ENCODE measurements around the gene STXBP1.
"Not testable (repeated sequence)": the region's sequence is repeated elsewhere in the genome, so short reads cannot be mapped to it uniquely, and the experiment has no call there.

GRCh38 chr9:127621339-127621970 is 9.4 kb downstream of the STXBP1 start:
- not testable (repeated sequence) for TF ChIP-seq CTCF (IDR thresholded peaks at IDR 0.05 in 4 of 5, conservative IDR thresholded peaks at IDR 0.05 in 1 of 5); POLR2A (IDR thresholded peaks at IDR 0.05)

Measured in gastrocnemius medialis (tissue), 4 donors.